Fibroblast of lung (primary cell): ENCODE data around the gene MAB21L2. TPM values are rescaled to one million over a fixed set of nuclear protein-coding genes. Genes with fewer than 3 reads are reported as not detected.

Experiments used
- DNase-seq, 2 donors: peaks; one replicate each; pipeline versions ENCODE4 v3.0.0 to v3.0.0-alpha.2; 2010; ENCODE audit warnings: low read depth in 2 of 2
- H2AFZ ChIP-seq: 2 replicates; pipeline ENCODE4 v1.5.1; 2012; ENCODE audit warnings: low read length, control low read depth, inconsistent platforms
- H3K27ac ChIP-seq: 2 replicates; pipeline ENCODE4 v1.5.1; 2011; ENCODE audit warnings: low read length, control low read depth; ENCODE audit not compliant: insufficient read depth
- H3K27me3 ChIP-seq: 2 replicates; pipeline ENCODE4 v1.5.1; 2011; ENCODE audit warnings: mild to moderate bottlenecking, low read length; ENCODE audit not compliant: control insufficient read depth, insufficient read depth
- H3K36me3 ChIP-seq: 2 replicates; pipeline ENCODE4 v1.5.1; 2011; ENCODE audit warnings: low read length; ENCODE audit not compliant: control insufficient read depth, insufficient read depth
- H3K4me1 ChIP-seq: 2 replicates; pipeline ENCODE4 v1.5.1; 2011; ENCODE audit warnings: low read length; ENCODE audit not compliant: control insufficient read depth, insufficient read depth; ENCODE audit errors: extremely low read depth
- H3K4me2 ChIP-seq: 2 replicates; pipeline ENCODE4 v1.5.1; 2011; ENCODE audit warnings: low read length, control low read depth; ENCODE audit not compliant: insufficient read depth; ENCODE audit errors: extremely low read depth
- H3K4me3 ChIP-seq, 4 experiments: fragments of 200-600 bp in 1 of 4; sonication (generic) in 1 of 4; replicated peaks in 1 of 4; 2 replicates each; pipeline ENCODE4 v1.5.1; 2011 to 2016; ENCODE audit warnings: low read length in 4 of 4, low read depth in 3 of 4, mild to moderate bottlenecking in 3 of 4, control low read depth in 2 of 4, inconsistent platforms in 1 of 4, mixed read lengths in 1 of 4; ENCODE audit not compliant: insufficient read depth in 1 of 4; ENCODE audit errors: control extremely low read depth in 1 of 4
- H3K79me2 ChIP-seq: 2 replicates; pipeline ENCODE4 v1.5.1; 2012; ENCODE audit warnings: mild to moderate bottlenecking, low read length, inconsistent platforms; ENCODE audit not compliant: control insufficient read depth, insufficient read depth
- H3K9ac ChIP-seq: 2 replicates; pipeline ENCODE4 v1.5.1; 2011; ENCODE audit warnings: mild to moderate bottlenecking, low read length, control low read depth; ENCODE audit not compliant: insufficient read depth
- H3K9me3 ChIP-seq: 2 replicates; pipeline ENCODE4 v1.5.1; 2012; ENCODE audit warnings: low read depth, low read length; ENCODE audit not compliant: control insufficient read depth, insufficient read depth
- H4K20me1 ChIP-seq: 2 replicates; pipeline ENCODE4 v1.5.1; 2011; ENCODE audit warnings: low read length; ENCODE audit not compliant: control insufficient read depth, insufficient read depth; ENCODE audit errors: extremely low read depth
- CTCF ChIP-seq, 2 donors: IDR thresholded peaks in 1 of 2; conservative IDR thresholded peaks in 1 of 2; 1 replicate in 1 of 2; 2 replicates in 1 of 2; pipeline ENCODE4 v1.5.1; 2011 to 2012; ENCODE audit warnings: low read length in 2 of 2, control low read depth in 1 of 2, inconsistent platforms in 1 of 2, low read depth in 1 of 2, mild to moderate bottlenecking in 1 of 2
- EZH2 ChIP-seq: IDR thresholded peaks from 2 replicates; pipeline ENCODE4 v1.5.1; 2012; ENCODE audit warnings: low read length, control low read depth, mild to moderate bottlenecking; ENCODE audit errors: missing control alignments
- polyA plus RNA-seq, 2 donors: library from polyadenylated mRNA; depleted of rRNA in 1 of 2; stranded (reverse) in 1 of 2; unstranded in 1 of 2; fragments of >200 nt; gene quantifications; 2 replicates each; pipeline ENCODE4 v1.2.1, GENCODE V29; 2011 to 2012; ENCODE audit warnings: missing spikeins in 1 of 2
- total RNA-seq: library from RNA; depleted of rRNA; stranded (reverse); fragments of >200 nt; gene quantifications from 2 replicates; pipeline ENCODE4 v1.2.1, GENCODE V29; 2014

MAB21L2 gene
- total and polyA plus RNA-seq, 2 donors (not counting 1 experiment from before 2014, with no cell fraction given) = 0.06 TPM; not detected in 1

GRCh38 chr4:150540536-150540935, 41.4 kb upstream of the MAB21L2 start:
- no peak for DNase-seq
- H2AFZ ChIP-seq = no peak overlapping the region

GRCh38 chr4:150540959-150541360, 41.0 kb upstream of the MAB21L2 start:
- Histone ChIP-seq H3K36me3 (no peaks in the 10 kb centered on the region), H3K4me2 (no peak overlapping the region), H3K79me2 (no peaks in the 10 kb centered on the region), H4K20me1 (no peaks in the 10 kb centered on the region), H3K4me1 (no peaks in the 10 kb centered on the region), H2AFZ (no peak overlapping the region), H3K9me3 (no peaks in the 10 kb centered on the region), H3K4me3 (no peak overlapping the region), H3K27me3 (no peaks in the 10 kb centered on the region), H3K27ac (no peak overlapping the region), H3K9ac (no peak overlapping the region)
- TF ChIP-seq EZH2 (no peak), CTCF (conservative IDR thresholded peaks at IDR 0.05 in 1 of 2, IDR thresholded peaks at IDR 0.05 in 1 of 2; ENCODE audit: low read depth in 1 of 2, low read length in 2 of 2) (no peak)
- peak in 1 of 2 donors; percentile 22 for DNase-seq

More at GRCh38 chr4:150540536-150540935, 41.4 kb upstream of the MAB21L2 start:
- Histone ChIP-seq H3K9ac (no peak overlapping the region), H3K79me2 (no peaks in the 10 kb centered on the region), H4K20me1 (no peaks in the 10 kb centered on the region), H3K4me1 (no peaks in the 10 kb centered on the region), H3K4me2 (no peak overlapping the region), H3K27ac (no peak overlapping the region), H3K4me3 (no peak overlapping the region), H3K27me3 (no peaks in the 10 kb centered on the region), H3K36me3 (no peaks in the 10 kb centered on the region), H3K9me3 (no peaks in the 10 kb centered on the region)
- TF ChIP-seq CTCF (conservative IDR thresholded peaks at IDR 0.05 in 1 of 2, IDR thresholded peaks at IDR 0.05 in 1 of 2; ENCODE audit: low read depth in 1 of 2, low read length in 2 of 2) (no peak), EZH2 (no peak)

- TF ChIP-seq EZH2 (no peak), CTCF (conservative IDR thresholded peaks at IDR 0.05 in 1 of 2, IDR thresholded peaks at IDR 0.05 in 1 of 2; ENCODE audit: low read depth in 1 of 2, low read length in 2 of 2) (no peak)
- Histone ChIP-seq H3K4me1 (no peaks in the 10 kb centered on the region), H3K9ac (no peak overlapping the region), H4K20me1 (no peaks in the 10 kb centered on the region), H3K27ac (no peak overlapping the region), H2AFZ (no peak overlapping the region), H3K27me3 (no peaks in the 10 kb centered on the region), H3K36me3 (no peaks in the 10 kb centered on the region), H3K9me3 (no peaks in the 10 kb centered on the region), H3K4me2 (no peak overlapping the region), H3K4me3 (no peak overlapping the region), H3K79me2 (no peaks in the 10 kb centered on the region)
- no peak for DNase-seq
Observed at GRCh38 chr4:150541681-150542080, 40.3 kb upstream of the MAB21L2 start.
